GM12891 (cell line): ENCODE results near the gene MYL7.

Experiments used
- DNase-seq: peaks from one replicate; pipeline ENCODE4 v3.0.0; 2011; ENCODE audit warnings: low spot score; ENCODE audit not compliant: insufficient read length
- FAIRE-seq: peaks from 2 replicates; lab custom pipeline; 2011; peaks lifted over from hg19 to GRCh38; lab: Jason Lieb, UNC
- PAX5 ChIP-seq: IDR thresholded peaks from 2 replicates; pipeline ENCODE4 v1.6.1; 2011; ENCODE audit warnings: low read length, moderate library complexity, mild to moderate bottlenecking; ENCODE audit not compliant: insufficient read depth, severe bottlenecking
- POLR2A ChIP-seq: IDR thresholded peaks from 2 replicates; pipeline ENCODE4 v1.6.1; 2011; ENCODE audit warnings: low read depth, low read length, control low read depth
- POLR2AphosphoS5 ChIP-seq: IDR thresholded peaks from 2 replicates; pipeline ENCODE4 v1.6.1; 2011; ENCODE audit warnings: low read depth, low read length, control low read depth
- POU2F2 ChIP-seq: IDR thresholded peaks from 2 replicates; pipeline ENCODE4 v1.6.1; 2011; ENCODE audit warnings: low read depth, mild to moderate bottlenecking, control low read depth, low read length, moderate library complexity
- SPI1 ChIP-seq: IDR thresholded peaks from 2 replicates; pipeline ENCODE4 v1.6.1; 2011; ENCODE audit warnings: low read depth, low read length, control low read depth
- TAF1 ChIP-seq: IDR thresholded peaks from 2 replicates; pipeline ENCODE4 v1.6.1; 2011; ENCODE audit warnings: low read depth, low read length, control low read depth

MYL7 gene

DNA sequence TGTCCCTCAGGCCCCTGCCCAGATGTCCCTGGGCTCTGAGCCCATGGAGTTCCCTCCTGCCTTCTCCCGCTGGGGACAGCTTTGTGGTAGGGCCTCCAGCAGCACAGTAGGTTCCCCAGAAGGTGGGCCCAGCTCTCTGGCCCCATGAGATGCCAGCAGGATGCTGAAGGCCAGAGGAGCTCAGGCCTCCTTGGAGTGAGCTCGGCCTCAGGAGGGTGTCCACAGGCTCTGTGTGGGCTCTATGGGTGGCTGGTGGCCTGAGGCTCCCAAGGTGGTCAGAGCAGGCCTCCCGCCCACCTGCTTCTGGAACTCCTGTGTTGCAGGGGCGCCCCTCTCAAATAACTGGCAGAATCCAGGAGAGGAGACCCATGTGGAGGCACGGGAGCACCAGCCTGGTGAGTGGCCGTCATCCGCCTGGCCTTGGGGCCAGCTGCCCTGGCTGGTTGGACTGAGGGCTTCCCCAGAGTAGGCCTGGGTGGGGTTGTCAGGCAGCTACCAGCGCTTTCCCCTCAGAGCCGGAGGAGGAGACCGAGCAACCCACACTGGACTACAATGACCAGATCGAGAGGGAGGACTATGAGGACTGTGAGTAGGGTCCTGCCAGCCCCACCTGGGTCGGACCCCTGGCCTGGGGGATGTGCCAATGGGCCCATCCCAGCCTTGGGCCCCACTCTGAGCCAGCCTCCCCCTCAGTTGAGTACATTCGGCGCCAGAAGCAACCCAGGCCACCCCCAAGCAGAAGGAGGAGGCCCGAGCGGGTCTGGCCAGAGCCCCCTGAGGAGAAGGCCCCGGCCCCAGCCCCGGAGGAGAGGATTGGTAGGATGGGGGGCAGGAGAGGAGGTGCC lies 33.8 kb downstream of the MYL7 start:
- DNase-seq (no peak), FAIRE-seq (no peak)
- TF ChIP-seq TAF1 (no peak), POU2F2 (no peak), POLR2AphosphoS5 (no peak), POLR2A (no peak), SPI1 (no peak), PAX5 (no peak)

DNA sequence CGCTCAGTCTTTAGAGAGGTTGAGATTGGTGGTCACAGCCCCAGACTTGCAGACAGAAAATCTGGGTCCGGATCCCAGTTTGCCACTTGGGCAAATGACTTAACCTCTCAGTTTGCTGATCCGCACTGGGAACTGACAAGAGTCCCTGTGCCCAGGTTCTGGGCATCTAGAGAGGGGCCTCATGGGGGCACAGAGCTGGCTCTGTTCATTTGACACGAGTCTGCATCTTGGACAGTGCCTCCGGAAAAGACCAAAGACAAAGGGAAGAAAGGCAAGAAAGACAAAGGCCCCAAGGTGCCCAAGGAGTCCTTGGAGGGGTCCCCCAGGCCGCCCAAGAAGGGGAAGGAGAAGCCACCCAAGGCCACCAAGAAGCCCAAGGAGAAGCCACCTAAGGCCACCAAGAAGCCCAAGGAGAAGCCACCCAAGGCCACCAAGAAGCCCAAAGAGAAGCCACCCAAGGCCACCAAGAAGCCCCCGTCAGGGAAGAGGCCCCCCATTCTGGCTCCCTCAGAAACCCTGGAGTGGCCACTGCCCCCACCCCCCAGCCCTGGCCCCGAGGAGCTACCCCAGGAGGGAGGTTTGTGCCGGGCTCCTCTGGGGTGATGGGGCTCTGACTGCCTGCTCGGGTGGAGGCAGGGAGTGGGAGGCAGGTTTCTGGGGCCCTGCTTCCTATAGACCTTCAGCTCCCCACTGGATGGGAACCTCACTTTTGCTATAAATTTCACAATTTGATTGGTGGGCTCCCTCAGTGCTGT lies 34.6 kb downstream of the MYL7 start:
- DNase-seq = no peak
- FAIRE-seq = no peak
- TF ChIP-seq SPI1 (no peak), POU2F2 (no peak), POLR2A (no peak), TAF1 (no peak), POLR2AphosphoS5 (no peak), PAX5 (no peak)

DNA sequence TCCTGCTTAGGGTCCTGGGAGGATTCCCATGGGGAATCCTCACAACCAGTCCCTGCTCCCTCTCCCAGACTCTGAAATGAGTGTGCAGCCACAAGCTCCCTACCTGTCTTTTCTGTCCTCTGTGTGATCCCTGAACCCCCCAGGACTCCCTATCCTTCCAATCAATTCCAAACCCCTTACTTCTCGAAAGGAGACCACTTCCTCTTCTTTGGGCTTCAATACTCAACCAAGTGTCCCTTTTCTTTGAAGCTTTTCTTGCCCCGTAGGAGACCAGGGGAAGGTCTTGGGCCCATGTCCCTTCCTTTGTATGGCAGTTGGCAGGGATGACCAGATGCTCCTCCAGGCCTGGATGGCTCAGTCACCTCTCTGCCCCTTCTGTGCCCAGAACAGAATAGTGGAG lies 35.3 kb downstream of the MYL7 start:
- FAIRE-seq (no peak), DNase-seq (no peak)
- TF ChIP-seq SPI1 (peak; percentile 70), POLR2AphosphoS5 (no peak)

DNA sequence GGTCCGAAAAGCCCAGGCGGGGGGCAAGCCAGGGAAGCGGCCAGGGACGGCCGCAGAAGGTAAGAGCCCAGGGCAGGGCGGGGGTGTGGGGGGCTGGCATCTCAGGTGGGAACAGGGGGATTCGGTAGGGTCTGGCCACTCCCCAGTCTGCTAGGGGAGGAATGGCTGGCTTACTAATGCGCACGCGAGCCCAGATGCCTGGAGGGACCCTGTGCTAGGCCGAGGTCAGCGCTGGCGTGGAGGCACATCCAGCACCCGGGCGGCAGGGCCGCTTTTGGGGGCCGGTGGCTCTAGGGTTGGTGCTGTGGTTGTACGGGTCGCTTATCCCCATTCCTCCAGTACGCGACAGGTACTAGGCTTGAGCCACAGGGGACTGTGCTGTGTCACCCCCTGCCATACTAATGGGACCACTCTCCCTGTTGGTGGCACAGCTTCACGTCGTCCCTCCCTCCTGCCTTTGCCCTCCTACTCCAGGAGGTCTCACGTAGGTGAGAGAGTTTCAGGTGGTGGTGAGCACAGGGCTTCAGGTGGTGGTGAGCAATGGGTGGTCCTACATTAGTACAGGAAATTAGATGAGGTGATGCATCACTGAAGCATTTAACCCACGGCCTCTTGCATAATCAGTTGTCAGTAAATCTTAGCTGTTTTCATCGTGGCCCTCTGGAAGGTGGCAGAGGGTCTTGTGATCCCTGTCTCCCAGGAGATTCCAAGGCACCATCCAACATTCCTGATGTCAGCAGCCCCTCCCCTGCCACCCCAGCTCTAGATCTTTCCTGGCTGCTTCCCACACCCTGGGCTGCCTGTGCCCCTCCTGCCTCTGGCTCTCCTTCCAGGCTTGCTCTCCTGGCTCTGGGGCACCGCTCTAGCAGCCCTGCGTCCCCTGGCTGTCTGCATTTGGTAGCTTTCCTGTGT lies 36.0 kb downstream of the MYL7 start:
- TF ChIP-seq SPI1 = no peak
- TF ChIP-seq POU2F2 = no peak
- DNase-seq (no peak), FAIRE-seq (peak; percentile 74)

DNA sequence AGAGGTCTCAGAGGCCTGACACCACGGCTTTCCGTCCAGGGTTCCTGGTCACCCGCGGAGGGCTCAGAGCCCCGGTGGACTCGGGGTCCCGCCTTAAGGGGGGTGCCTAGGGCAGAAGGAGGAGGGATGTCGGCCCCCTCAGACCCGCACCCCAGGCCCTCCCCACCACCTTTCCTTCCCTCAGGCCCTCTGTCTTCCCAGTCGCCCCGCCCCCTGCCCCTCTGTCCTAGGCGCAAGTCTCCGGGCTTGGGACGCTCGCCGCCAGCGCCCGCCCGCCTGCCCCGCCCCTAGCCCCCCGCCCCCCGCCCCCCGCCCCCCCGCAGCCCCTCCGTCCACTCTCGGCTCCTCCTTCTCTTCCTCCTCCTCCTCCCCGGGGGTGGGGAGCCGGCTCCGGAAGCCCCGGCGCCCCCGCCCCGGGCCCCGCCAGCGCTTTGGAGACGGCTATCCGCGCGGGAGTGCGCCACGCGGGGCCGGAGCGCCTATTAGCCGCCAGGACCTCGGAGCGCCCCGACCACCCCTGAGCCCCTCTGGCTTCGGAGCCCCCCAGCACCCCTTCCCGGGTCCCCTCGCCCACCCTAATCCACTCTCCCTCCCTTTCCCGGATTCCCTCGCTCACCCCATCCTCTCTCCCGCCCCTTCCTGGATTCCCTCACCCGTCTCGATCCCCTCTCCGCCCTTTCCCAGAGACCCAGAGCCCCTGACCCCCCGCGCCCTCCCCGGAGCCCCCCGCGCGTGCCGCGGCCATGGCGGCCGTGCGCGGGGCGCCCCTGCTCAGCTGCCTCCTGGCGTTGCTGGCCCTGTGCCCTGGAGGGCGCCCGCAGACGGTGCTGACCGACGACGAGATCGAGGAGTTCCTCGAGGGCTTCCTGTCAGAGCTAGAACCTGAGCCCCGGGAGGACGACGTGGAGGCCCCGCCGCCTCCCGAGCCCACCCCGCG lies 36.9 kb downstream of the MYL7 start, which contains the start of gene AEBP1:
Gene AEBP1 (plus strand): TSS at position 423 of the 937 bp plus-strand sequence. CDS start 321 bp downstream, at position 744.
- no peak for TF ChIP-seq TAF1
- no peak for TF ChIP-seq POLR2AphosphoS5
- TF ChIP-seq POU2F2 = no peak
- no peak for DNase-seq
- no peak for FAIRE-seq

DNA sequence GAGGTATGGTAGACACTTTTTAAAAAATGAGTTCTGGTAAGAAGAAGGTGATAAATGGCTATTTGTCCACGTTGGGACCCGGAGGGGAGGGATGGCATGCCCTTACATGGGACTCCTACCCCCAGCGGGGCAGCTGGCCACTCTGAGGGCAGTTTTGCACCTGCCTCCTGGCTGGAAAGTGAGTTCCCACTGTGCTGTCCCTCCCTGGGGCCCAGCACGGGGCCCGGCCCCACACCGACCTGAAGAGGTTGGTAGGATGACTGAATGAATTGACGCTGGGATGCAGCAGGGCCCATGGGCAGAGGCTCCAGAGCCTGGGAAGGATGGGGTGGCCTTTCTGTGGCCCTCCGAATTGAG lies 37.6 kb downstream of the MYL7 start:
- FAIRE-seq (no peak), DNase-seq (no peak)
- TF ChIP-seq TAF1 = no peak
- no peak for TF ChIP-seq SPI1
- TF ChIP-seq PAX5 = no peak
- TF ChIP-seq POLR2AphosphoS5 = no peak
- TF ChIP-seq POU2F2 = no peak
- TF ChIP-seq POLR2A = no peak

DNA sequence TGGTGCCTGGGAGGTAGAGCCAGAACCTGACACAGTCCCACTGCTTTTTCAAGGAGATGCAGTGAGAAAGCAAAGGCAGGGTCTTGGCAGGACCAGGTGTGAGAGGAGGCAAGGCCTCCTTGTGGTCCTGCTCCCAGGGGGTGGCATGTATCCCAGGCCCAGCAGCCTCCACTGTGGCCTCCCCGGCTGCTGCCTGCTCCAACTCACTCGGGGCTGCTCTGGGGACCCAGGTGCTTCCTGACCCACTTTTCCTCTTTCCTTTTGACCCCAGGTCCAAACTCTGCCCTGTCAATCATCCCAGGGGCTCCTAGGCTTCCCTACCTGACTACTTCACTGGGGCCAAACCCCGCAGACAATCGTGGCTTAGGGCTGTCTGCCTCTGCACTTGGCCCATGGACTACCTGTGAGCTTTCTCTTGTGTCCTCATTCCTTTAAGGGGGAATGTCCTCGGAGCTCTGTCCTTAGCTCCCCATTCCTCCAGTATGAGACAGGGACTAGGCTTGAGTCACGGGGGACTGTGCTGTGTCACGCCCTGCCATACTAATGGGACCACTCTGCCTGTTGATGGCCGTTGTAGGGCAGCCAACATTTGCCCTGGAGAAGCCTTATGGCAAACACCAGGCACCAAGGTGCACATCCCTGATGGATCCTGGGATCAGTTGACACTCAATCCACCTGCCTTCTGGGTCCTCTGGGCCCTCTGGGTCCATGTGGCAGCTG lies 38.1 kb downstream of the MYL7 start:
- DNase-seq (no peak), FAIRE-seq (peak; percentile 63)
- TF ChIP-seq POU2F2 = no peak
- TF ChIP-seq SPI1 = no peak
- TF ChIP-seq POLR2AphosphoS5 = no peak
- TF ChIP-seq PAX5 = no peak
- no peak for TF ChIP-seq TAF1
- no peak for TF ChIP-seq POLR2A

DNA sequence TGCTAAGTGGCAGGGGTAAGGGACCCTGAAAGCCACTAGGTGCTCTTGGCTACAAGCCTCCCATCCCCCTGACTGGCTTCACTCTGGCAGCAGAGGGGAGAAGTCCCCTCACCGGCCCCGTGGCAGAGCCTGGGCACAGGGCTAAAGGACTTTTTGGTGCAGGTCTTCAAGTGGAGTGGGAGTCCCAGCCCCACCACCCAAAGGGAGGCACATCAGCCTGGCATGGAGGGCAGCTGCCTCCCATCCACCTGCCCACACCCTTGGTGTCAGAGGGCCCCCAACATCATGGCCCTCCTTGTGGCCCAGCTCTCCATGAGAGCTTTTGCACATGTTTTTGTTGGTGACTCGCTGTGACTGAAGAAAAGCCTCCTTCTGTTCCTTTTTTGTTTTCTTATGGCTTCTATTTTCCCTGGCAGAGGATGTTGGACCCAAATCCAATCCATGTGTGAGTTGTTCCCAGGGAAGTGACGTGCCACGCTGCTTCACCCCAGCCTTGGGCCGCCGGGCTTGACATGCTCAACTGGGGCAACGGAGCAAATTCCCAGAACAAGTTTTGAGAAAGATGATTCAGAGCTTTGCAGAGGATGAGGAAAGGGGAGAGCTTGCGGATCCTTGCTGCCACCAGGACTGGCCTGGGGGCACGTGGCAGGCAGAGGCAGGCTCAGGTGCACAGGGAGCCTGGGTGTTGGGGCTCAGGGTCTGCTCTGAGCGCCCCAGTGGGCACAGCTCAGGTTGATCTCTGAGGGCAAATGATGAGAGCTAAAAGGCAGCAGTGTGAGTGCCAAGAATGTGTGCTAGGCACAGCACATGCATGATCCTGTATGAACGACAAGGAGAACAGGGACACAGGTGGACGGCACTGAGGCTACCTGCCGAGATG lies 38.9 kb downstream of the MYL7 start:
- no peak for DNase-seq
- FAIRE-seq = no peak
- TF ChIP-seq TAF1 = no peak
- no peak for TF ChIP-seq SPI1
- no peak for TF ChIP-seq POU2F2
- TF ChIP-seq POLR2A = no peak
- TF ChIP-seq POLR2AphosphoS5 = no peak
- TF ChIP-seq PAX5 = no peak
